HTERT RPE-1 (cell line): ENCODE measurements around the gene MALAT1.

Experiments
- in situ Hi-C: fragments of 300-500 bp; cut with MboI; formaldehyde crosslinking; loops from 4 replicates; pipeline ENCODE4 v1.14.3; 2020; ENCODE audit warnings: low sequenced_read_pairs

MALAT1 gene

GRCh38 chr11:65537620-65538231 lies 38.9 kb downstream of the MALAT1 start:
- in situ Hi-C loops, result no loop called here

GRCh38 chr11:65538232-65538914 lies 39.5 kb downstream of the MALAT1 start:
- in situ Hi-C loops, result no loop called here

- in situ Hi-C loops, result no loop called here
Observed at GRCh38 chr11:65538915-65539743, 40.3 kb downstream of the MALAT1 start.

- in situ Hi-C loops, result no loop called here
Observed at GRCh38 chr11:65539744-65540289, 41.0 kb downstream of the MALAT1 start.

GRCh38 chr11:65540290-65541092 lies 41.6 kb downstream of the MALAT1 start:
- in situ Hi-C loops, result no loop called here

- in situ Hi-C loops, result no loop called here
Observed at GRCh38 chr11:65541093-65541982, 42.5 kb downstream of the MALAT1 start.

- in situ Hi-C loops, result no loop called here
Observed at GRCh38 chr11:65542738-65543390, 44.0 kb downstream of the MALAT1 start.

- in situ Hi-C loops, result no loop called here
Observed at GRCh38 chr11:65545853-65546216, 47.0 kb downstream of the MALAT1 start.

GRCh38 chr11:65546217-65546958 lies 47.5 kb downstream of the MALAT1 start:
- in situ Hi-C loops, result no loop called here

- in situ Hi-C loops, result no loop called here
Observed at GRCh38 chr11:65547446-65548125, 48.7 kb downstream of the MALAT1 start.

GRCh38 chr11:65548395-65548794 lies 49.5 kb downstream of the MALAT1 start:
- in situ Hi-C loops, result no loop called here

- in situ Hi-C loops, result no loop called here
Observed at GRCh38 chr11:65549096-65549495, 50.3 kb downstream of the MALAT1 start.

- in situ Hi-C loops, result no loop called here
Observed at GRCh38 chr11:65551572-65552387, 52.9 kb downstream of the MALAT1 start.

- in situ Hi-C loops, result no loop called here
Observed at GRCh38 chr11:65552388-65552951, 53.6 kb downstream of the MALAT1 start.

- in situ Hi-C loops, result no loop called here
Observed at GRCh38 chr11:65553301-65554001, 54.6 kb downstream of the MALAT1 start.
